ENCODE data around the gene ISM1.

Gene ISM1

DNA sequence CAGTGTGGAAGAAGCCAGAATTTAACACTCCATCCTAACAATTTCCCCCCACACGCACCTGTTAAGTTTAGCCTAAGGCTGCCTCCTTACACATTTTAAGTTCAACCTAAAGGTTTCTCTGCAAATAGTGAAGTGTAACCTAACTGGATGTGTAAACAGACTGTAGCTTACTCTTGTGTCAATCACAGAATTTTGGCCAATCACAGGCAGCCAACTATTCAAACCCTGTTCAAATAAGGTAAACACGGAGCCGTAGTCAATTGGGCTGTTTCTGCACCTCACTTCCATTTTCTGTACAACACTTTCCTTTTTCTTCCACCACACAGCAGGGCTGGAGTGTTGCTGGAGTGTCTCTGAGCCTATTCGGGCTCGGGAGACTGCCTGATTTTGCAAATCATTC lies 92.1 kb downstream of the ISM1 start:
- TF ChIP-seq ZNF8 (CRISPR knock-in tag; IDR thresholded peaks at IDR 0.05) (no peak), ZC3H10 (CRISPR knock-in tag; IDR thresholded peaks at IDR 0.05) (no peak)
- TF ChIP-seq, protein P1, sequence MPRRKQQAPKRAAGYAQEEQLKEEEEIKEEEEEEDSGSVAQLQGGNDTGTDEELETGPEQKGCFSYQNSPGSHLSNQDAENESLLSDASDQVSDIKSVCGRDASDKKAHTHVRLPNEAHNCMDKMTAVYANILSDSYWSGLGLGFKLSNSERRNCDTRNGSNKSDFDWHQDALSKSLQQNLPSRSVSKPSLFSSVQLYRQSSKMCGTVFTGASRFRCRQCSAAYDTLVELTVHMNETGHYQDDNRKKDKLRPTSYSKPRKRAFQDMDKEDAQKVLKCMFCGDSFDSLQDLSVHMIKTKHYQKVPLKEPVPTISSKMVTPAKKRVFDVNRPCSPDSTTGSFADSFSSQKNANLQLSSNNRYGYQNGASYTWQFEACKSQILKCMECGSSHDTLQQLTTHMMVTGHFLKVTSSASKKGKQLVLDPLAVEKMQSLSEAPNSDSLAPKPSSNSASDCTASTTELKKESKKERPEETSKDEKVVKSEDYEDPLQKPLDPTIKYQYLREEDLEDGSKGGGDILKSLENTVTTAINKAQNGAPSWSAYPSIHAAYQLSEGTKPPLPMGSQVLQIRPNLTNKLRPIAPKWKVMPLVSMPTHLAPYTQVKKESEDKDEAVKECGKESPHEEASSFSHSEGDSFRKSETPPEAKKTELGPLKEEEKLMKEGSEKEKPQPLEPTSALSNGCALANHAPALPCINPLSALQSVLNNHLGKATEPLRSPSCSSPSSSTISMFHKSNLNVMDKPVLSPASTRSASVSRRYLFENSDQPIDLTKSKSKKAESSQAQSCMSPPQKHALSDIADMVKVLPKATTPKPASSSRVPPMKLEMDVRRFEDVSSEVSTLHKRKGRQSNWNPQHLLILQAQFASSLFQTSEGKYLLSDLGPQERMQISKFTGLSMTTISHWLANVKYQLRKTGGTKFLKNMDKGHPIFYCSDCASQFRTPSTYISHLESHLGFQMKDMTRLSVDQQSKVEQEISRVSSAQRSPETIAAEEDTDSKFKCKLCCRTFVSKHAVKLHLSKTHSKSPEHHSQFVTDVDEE (CRISPR knock-in tag; IDR thresholded peaks at IDR 0.05): no peak
- TF ChIP-seq, protein P2, sequence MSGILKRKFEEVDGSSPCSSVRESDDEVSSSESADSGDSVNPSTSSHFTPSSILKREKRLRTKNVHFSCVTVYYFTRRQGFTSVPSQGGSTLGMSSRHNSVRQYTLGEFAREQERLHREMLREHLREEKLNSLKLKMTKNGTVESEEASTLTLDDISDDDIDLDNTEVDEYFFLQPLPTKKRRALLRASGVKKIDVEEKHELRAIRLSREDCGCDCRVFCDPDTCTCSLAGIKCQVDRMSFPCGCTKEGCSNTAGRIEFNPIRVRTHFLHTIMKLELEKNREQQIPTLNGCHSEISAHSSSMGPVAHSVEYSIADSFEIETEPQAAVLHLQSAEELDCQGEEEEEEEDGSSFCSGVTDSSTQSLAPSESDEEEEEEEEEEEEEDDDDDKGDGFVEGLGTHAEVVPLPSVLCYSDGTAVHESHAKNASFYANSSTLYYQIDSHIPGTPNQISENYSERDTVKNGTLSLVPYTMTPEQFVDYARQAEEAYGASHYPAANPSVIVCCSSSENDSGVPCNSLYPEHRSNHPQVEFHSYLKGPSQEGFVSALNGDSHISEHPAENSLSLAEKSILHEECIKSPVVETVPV (CRISPR knock-in tag; IDR thresholded peaks at IDR 0.05): no peak
- TF ChIP-seq, protein P3, sequence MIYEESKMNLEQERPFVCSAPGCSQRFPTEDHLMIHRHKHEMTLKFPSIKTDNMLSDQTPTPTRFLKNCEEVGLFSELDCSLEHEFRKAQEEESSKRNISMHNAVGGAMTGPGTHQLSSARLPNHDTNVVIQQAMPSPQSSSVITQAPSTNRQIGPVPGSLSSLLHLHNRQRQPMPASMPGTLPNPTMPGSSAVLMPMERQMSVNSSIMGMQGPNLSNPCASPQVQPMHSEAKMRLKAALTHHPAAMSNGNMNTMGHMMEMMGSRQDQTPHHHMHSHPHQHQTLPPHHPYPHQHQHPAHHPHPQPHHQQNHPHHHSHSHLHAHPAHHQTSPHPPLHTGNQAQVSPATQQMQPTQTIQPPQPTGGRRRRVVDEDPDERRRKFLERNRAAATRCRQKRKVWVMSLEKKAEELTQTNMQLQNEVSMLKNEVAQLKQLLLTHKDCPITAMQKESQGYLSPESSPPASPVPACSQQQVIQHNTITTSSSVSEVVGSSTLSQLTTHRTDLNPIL (CRISPR knock-in tag; IDR thresholded peaks at IDR 0.05; ENCODE audit: low read depth): no peak
- no peak for ATAC-seq

DNA sequence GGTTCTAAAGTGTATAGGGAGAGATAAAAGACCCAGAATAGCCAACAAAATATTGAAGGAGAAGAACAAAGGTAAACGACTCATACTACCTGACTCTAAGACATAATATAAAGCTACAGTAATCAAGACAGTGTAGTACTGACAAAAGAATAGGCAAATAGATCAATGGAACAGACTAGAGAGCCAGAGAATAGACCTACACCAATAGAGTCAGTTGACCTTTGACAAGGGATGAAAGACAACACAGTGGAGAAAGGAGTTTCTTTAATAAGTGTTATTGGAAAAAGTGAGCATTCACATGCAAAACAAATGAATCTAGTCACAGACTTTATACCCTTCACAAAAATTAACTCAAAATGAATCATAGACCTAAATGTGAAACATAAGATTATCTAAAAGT lies 96.4 kb downstream of the ISM1 start:
- TF ChIP-seq, protein P4, sequence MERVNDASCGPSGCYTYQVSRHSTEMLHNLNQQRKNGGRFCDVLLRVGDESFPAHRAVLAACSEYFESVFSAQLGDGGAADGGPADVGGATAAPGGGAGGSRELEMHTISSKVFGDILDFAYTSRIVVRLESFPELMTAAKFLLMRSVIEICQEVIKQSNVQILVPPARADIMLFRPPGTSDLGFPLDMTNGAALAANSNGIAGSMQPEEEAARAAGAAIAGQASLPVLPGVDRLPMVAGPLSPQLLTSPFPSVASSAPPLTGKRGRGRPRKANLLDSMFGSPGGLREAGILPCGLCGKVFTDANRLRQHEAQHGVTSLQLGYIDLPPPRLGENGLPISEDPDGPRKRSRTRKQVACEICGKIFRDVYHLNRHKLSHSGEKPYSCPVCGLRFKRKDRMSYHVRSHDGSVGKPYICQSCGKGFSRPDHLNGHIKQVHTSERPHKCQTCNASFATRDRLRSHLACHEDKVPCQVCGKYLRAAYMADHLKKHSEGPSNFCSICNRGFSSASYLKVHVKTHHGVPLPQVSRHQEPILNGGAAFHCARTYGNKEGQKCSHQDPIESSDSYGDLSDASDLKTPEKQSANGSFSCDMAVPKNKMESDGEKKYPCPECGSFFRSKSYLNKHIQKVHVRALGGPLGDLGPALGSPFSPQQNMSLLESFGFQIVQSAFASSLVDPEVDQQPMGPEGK (CRISPR knock-in tag; IDR thresholded peaks at IDR 0.05; ENCODE audit: borderline replicate concordance): no peak
- TF ChIP-seq, protein P1 (CRISPR knock-in tag; IDR thresholded peaks at IDR 0.05): no peak
- TF ChIP-seq RARB (CRISPR knock-in tag; IDR thresholded peaks at IDR 0.05) (no peak), ZFP3 (CRISPR knock-in tag; IDR thresholded peaks at IDR 0.05) (no peak), ESRRG (CRISPR knock-in tag; IDR thresholded peaks at IDR 0.05) (no peak), TCF4 (CRISPR knock-in tag; IDR thresholded peaks at IDR 0.05; ENCODE audit: borderline replicate concordance) (no peak), ISL1 (CRISPR knock-in tag; IDR thresholded peaks at IDR 0.05) (no peak), ZFP30 (CRISPR knock-in tag; IDR thresholded peaks at IDR 0.05) (no peak), ZNF565 (CRISPR knock-in tag; conservative IDR thresholded peaks at IDR 0.05; ENCODE audit: low read depth) (no peak), TOX (CRISPR knock-in tag; IDR thresholded peaks at IDR 0.05; ENCODE audit: borderline replicate concordance) (no peak), ZNF70 (CRISPR knock-in tag; IDR thresholded peaks at IDR 0.05) (no peak)
- TF ChIP-seq, protein P5, sequence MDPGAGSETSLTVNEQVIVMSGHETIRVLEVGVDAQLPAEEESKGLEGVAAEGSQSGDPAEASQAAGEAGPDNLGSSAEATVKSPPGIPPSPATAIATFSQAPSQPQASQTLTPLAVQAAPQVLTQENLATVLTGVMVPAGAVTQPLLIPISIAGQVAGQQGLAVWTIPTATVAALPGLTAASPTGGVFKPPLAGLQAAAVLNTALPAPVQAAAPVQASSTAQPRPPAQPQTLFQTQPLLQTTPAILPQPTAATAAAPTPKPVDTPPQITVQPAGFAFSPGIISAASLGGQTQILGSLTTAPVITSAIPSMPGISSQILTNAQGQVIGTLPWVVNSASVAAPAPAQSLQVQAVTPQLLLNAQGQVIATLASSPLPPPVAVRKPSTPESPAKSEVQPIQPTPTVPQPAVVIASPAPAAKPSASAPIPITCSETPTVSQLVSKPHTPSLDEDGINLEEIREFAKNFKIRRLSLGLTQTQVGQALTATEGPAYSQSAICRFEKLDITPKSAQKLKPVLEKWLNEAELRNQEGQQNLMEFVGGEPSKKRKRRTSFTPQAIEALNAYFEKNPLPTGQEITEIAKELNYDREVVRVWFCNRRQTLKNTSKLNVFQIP (CRISPR knock-in tag; IDR thresholded peaks at IDR 0.05; ENCODE audit: borderline replicate concordance, low read depth): no peak
- TF ChIP-seq, protein P3 (CRISPR knock-in tag; IDR thresholded peaks at IDR 0.05; ENCODE audit: low read depth): no peak
- TF ChIP-seq, protein P2 (CRISPR knock-in tag; IDR thresholded peaks at IDR 0.05): no peak
- ATAC-seq: no peak
